Activated T-cell treated with anti-CD3 and anti-CD28 coated beads for 4 hours (primary cell): ENCODE measurements around the gene UACA.
"Not testable (repeated sequence)": the region's sequence is repeated elsewhere in the genome, so short reads cannot be mapped to it uniquely, and the experiment has no call there.

ENCODE experiments used
- DNase-seq: peaks from one replicate; pipeline ENCODE4 v3.0.0-alpha.2; 2020

The UACA gene

GRCh38 chr15:70625011-70625410 lies 138.3 kb downstream of the UACA start:
- no peak for DNase-seq

DNA sequence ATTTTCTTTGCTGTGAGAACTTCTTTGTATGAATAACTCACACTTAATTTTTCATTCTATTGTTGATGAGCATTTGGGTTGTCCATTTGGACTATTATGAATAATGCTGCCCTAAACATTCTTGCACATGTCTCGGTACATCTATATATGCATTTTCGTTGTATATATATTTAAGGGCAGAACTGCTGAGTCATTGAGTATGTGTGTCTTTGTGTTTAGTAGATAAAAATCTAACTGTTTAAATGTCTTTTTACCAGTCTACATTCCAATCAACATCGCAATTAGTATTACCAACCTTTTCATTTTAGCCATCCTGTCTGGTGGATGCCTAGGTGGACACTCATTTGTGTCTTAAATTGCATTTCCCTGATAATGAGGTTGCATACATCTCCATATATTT lies 144.4 kb downstream of the UACA start:
- DNase-seq, result no peak

- no peak for DNase-seq
Observed at GRCh38 chr15:70617911-70618287, 145.5 kb downstream of the UACA start.

DNA sequence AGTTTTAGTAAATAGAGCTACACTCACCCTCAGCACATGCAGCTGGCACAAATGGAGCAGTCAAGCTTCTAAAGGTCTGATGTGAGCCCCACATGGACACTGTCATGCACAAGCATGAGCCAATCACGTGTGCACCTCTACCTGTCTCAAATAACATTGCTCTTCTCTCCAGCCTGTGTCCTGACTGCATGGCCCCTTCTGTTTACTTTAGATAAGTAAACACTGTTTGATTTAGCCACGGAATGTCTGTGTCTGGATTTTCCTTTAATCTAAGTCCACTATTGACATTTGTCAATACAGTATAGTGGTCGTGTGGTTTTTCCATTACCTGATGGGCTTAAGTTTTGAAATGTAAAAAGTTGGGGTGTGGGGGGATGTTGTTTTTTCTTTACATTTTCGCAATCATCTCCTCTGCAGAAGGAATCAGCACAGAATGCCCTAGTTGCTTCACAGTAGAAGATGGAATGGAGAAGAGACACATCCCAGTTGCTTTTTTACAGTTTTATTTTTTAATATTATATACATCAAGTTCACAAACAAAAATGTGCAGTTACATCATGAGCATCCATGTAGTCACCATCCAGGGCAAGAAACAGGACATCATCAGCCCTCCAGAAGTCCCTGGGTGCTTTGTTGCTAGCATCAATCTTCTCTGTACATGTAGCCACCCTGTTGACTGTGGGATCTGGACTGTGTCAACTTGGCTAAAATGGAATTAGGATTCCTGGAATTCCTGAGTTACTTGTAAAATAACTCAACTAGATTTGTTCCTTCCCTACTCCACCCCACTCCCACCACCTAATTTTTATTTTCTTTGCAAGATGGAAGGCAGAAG lies 146.1 kb downstream of the UACA start:
- DNase-seq, result no peak

GRCh38 chr15:70616311-70616756 lies 147.0 kb downstream of the UACA start:
- DNase-seq, result not testable (repeated sequence)

DNA sequence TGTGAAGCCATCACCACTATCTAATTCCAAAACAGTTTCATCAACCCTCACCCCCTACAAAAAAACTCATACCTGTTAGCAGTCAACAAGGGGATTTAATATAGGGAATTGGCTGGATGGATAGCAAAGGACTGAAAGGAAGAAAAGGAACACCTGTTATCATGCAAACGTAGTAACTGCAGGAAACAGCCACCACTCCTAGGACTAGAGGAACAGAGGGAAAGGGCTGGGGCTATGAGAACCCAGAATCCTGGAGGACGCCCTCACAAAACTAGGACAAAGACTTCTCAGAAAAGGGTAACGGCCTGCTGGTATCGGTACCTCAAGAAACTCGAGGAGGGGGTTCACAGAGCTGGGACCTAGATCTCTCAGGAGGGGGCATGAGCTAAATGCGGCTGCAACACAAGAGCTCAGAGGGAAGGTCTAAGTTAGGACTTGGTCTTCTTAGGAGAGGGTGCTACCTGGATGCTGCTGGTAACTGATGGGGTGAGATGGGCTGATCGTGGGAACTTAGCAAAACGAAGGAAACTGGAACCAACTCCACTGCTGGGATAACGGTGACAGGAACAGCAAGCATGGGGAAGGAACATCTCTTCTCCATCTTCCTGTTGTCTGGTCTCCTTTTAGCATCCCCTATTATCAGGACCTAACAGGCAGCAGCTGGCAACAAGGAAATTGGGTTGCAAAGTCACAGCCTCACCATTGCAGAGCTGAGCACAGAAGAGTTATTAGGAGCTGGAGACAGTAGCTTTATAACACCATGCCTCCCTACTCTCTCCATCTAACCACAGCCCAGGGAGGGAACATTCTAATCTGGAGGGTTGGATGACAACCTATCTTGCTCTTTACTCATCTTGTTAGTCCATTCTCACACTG lies 147.7 kb downstream of the UACA start:
- no peak for DNase-seq

- no peak for DNase-seq
Observed at GRCh38 chr15:70614221-70614620, 149.1 kb downstream of the UACA start.

DNA sequence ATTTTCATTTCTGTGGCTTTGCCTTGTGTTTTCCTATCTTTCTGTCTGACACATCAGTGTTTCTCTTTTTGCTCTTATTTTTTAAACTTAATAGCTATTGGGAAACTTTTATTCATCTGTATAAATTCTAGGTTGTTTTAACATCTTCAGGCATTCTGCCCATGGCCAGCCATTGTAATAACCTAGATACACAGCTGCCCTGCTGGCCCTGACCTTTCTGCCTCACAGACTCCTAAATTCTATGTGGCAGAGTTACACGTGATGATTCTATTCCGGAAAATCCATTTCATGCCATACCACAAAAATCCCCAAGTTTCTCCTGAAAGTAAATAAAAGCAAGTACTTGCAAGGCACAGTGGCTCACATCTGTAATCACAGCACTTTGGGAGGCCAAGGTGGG lies 150.1 kb downstream of the UACA start:
- no peak for DNase-seq

GRCh38 chr15:70611286-70611685 lies 152.1 kb downstream of the UACA start:
- no peak for DNase-seq

DNA sequence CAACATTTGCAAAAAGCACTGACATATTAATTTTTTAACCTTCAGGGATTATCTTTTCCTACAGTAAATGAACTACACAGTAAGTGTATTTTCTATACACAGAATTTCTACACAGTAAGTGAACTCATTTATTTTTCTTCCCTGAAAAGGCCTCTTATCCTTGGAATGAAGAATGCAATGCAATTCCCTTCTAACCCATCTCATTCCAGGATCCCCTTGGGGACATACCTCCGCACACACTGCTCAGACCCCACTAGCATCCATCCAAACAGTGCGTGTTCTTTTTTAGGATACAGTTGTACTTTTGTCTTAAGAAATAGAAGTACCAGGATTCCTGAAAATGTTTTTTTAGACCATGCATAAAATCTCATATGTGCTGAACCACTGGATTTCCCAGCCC lies 152.8 kb downstream of the UACA start:
- DNase-seq, result no peak

GRCh38 chr15:70609889-70610288 lies 153.5 kb downstream of the UACA start:
- DNase-seq, result no peak

DNA sequence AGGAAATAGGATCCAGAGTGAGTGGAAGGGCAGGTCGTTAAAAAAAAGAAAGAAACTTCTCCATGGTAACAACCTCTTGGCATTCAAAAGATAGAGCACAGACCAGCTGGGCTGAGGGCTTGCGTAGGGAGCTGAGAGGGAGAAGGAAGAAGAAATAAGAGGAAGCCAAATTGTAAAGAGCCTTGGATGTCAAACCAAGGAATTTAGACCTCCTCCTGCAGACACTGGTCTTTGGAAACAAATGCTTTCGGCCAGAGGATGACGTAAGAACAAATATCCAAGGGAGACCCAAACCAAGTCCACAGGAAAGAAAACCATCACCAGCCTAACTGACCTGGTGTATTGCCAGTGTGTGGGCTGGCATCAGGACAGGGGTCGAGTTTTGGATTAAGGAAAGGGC lies 155.2 kb downstream of the UACA start:
- no peak for DNase-seq

- DNase-seq, result no peak
Observed at GRCh38 chr15:70605606-70606410, 157.6 kb downstream of the UACA start.

- no peak for DNase-seq
Observed at GRCh38 chr15:70604666-70605315, 158.6 kb downstream of the UACA start.
